ENCODE measurements around the gene TUFM.
"Not testable (repeated sequence)": the region's sequence is repeated elsewhere in the genome, so short reads cannot be mapped to it uniquely, and the experiment has no call there.

TUFM gene

DNA sequence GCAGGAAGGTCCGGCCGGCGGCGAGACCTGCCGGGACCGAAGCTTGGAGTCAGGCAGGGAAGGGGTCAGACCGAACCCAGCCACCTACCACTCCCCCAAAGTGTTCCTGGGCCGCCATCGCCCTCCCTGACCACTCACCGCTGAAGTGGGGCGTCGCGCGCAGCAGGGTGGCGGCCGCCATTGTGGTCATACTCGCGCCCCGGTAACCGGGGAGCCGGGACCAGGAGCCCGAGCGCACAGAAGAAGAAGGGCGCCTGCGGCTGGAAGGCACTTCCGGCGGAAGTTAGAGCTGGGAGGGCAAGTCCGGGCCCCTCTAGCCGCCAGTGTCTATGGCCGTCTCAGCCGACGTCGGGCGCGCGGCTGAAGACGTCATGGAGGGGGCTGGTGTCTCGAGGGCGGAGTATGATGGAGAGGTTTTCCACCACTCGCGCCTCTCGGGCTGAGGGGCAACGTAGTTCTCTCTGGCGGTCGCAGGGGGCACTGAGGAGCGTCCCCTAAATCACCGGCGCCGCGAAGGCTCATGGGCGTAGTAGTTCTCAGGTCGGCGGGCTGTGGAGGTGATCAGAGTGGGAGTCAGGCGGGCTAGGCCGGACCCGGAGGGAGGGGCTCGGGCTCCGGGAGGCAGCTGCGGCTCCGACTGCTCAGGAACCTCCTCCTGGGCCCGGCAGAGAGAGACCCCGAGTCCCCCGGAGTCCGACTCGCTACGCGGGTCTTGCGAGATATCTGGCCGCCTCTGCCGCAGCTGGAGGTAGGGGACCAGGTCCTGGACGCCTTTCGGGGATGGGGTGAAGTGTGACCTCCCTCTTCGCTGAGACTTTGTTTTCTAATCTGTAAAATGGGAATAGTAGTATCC lies at the start of gene TUFM:
Gene TUFM, minus strand, starts transcription at position 269 of the 853 bp plus-strand sequence. Its CDS starts 79 bp downstream, at position 190.
- TF ChIP-seq, protein P1, sequence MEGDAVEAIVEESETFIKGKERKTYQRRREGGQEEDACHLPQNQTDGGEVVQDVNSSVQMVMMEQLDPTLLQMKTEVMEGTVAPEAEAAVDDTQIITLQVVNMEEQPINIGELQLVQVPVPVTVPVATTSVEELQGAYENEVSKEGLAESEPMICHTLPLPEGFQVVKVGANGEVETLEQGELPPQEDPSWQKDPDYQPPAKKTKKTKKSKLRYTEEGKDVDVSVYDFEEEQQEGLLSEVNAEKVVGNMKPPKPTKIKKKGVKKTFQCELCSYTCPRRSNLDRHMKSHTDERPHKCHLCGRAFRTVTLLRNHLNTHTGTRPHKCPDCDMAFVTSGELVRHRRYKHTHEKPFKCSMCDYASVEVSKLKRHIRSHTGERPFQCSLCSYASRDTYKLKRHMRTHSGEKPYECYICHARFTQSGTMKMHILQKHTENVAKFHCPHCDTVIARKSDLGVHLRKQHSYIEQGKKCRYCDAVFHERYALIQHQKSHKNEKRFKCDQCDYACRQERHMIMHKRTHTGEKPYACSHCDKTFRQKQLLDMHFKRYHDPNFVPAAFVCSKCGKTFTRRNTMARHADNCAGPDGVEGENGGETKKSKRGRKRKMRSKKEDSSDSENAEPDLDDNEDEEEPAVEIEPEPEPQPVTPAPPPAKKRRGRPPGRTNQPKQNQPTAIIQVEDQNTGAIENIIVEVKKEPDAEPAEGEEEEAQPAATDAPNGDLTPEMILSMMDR (IDR thresholded peaks at IDR 0.05; ENCODE audit: borderline replicate concordance, insufficient read depth, low read depth, low read length) = peak; percentile 84
- peak within 1 kb of the TSS; percentile 81 for H3K4me3 ChIP-seq (ENCODE audit: low read depth, low read length)

DNA sequence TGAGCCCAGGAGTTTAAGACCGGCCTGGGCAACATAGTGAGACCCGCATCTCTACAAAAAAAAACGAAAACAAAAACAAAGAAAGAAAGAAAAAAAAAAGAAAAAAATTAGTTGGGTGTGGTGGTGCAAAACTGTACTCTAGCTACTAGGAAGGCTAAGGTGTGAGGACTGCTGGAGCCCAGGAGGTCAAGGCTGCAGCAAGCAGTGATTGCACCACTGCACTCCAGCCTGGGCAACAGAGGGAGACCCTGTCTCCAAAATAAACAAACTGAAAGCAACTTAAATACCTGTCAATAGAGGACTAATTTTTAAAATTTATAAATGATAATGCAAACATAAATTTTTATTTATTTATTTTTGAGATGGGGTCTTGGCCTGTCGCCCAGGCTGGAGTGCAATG lies 49.5 kb upstream of the TUFM start:
- TF ChIP-seq, protein P1 (IDR thresholded peaks at IDR 0.05; ENCODE audit: borderline replicate concordance, insufficient read depth, low read depth, low read length) = no peak
- no peak overlapping the region for H3K4me3 ChIP-seq (ENCODE audit: low read depth, low read length)

DNA sequence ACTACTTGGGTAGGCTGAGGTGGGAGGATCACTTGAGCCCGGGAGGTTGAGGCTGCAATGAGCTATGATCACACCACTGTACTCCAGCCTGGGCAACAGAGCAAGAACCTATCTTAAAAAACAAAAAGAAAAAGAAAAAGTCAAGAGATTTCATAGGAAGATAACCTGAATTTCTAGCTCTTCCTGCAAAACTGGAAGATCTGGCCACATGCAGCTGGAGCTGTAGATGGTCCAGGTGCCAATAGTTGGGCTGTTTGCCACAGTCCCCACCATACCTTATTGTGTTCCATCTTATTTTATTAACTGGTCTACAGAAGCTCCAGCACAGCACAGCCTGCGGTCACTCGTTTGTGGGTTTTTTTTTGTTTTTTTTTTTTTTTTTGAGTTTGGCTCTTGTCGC lies 47.1 kb upstream of the TUFM start:
- TF ChIP-seq, protein P1 (IDR thresholded peaks at IDR 0.05; ENCODE audit: borderline replicate concordance, insufficient read depth, low read depth, low read length) = no peak

DNA sequence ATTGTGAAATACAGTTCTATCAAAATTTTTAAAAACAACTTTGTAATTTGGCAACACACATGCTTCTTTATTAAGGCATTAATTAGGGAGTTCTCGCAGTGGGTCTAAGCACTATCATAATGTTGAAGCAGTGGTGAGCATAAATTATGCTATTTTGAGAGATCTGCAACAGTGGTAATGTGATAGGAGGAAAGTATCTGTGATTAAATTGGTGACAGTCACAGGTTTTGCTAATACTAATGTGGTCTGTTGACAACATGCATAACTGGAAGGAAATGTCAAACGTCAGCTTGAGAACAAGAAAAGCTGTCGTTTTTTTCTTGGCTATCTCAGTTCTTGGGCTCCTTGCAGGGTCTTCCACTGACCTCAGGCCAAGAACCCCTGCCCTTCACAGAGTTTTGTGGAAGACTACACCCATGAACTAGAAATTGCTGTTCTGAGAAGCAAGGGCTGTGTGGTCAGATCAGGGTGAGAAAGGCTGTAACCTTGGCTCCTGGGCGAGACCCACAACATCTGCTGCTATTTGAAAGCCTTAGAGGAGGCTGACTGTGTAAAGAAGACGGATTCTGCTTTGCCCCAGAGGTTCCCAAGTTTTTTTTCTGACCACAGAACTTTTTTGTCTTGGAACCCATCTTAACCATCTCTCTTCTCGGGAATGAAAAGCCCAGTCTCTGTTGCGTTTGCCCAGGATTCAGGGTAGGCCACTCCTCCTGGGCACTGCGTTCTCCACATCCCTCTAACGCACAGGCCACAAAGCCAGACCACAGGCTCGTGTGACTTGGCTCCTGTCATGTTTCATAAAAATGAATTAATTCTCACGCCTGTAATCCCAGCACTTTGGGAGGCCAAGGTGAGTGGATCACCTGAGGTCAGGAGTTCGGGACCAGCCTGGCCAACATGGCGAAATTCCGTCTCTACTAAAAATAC lies 46.1 kb upstream of the TUFM start:
- no peak overlapping the region for H3K4me3 ChIP-seq (ENCODE audit: low read depth, low read length)
- TF ChIP-seq, protein P1 (IDR thresholded peaks at IDR 0.05; ENCODE audit: borderline replicate concordance, insufficient read depth, low read depth, low read length) = no peak

More for the DNA sequence above, 47.1 kb upstream of the TUFM start:
- H3K4me3 ChIP-seq (ENCODE audit: low read depth, low read length) = no peak overlapping the region

DNA sequence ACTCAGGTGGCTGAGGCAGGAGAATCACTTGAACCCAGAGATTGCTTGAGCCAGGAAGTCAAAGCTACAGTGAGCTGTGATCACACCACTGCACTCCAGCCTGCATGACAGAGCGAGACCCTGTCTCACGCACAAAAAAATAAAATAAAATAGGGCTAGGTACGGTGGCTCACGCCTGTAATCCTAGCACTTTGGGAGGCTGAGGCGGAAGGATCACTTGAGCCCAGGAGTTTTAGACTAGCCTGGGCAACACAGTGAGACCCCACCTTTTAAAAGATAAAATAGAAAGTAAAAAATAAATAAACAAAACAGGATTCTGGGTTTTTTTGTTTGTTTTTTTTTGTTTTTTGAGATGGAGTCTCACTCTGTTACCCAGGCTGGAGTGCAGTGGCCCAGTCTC lies 44.2 kb upstream of the TUFM start:
- not testable (repeated sequence) for H3K4me3 ChIP-seq (ENCODE audit: low read depth, low read length)

DNA sequence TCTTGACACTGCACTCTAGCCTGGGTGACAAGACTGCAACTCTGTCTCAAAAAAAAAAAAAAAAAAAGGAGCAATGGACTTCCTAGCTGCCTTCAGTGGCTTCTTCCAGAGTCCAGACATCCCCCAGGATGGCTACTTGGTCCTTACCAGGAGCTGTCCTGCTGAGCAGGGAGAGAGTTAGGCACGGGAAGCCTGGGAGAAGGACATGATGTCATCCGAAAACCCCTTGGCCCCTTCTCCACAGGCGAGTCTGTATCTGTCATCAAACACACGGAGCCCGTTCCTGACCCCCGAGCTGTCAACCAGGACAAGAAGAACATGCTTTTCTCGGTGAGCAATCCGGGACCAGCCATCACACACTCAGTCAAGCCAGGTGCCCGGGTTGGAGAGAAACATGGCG lies 40.8 kb upstream of the TUFM start:
- H3K4me3 ChIP-seq (ENCODE audit: low read depth, low read length) = no peak overlapping the region
- TF ChIP-seq, protein P1 (IDR thresholded peaks at IDR 0.05; ENCODE audit: borderline replicate concordance, insufficient read depth, low read depth, low read length) = no peak

DNA sequence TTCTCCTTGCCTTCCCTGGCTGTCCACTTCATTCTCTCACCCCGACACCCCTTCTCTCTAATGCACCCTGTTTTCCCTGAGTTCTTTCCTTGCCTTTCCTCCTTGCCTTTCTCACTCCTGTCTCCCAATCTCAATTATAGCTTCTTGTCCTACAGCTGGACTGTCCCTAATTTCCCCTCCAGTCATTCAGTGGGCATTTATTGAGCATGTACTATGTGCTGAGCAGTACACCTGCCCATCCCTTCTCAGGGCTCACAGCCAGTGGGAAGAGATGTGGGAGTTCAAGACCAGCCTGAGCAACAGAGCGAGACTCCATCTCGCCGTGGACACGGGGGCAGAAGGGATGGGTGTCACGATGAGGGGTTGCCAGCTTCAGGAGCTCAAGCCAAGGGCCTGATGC lies 37.9 kb upstream of the TUFM start:
- TF ChIP-seq, protein P1 (IDR thresholded peaks at IDR 0.05; ENCODE audit: borderline replicate concordance, insufficient read depth, low read depth, low read length) = no peak
- H3K4me3 ChIP-seq (ENCODE audit: low read depth, low read length) = no peak overlapping the region

All from GM12875 (cell line).